Thoracic aorta (tissue), 2 donors: ENCODE results near the gene RNF217. TPM values are rescaled to one million over a fixed set of nuclear protein-coding genes. Genes with fewer than 3 reads are reported as not detected.

Experiments
- ATAC-seq: fragments of 150-250 bp; one replicate; pipeline ENCODE4 v1.8.0; 2017; ENCODE audit warnings: low read depth; ENCODE audit not compliant: insufficient number of reproducible peaks, low FRiP score
- DNase-seq: peaks from one replicate; pipeline ENCODE4 v3.0.0-alpha.2; 2020; ENCODE audit warnings: low spot score
- H3K27ac ChIP-seq, 2 donors: fragments of 200-600 bp; sonication (generic); 1 replicate in 1 of 2; 2 replicates in 1 of 2; pipeline ENCODE4 v1.5.1; 2016; ENCODE audit warnings: mild to moderate bottlenecking in 2 of 2, moderate library complexity in 2 of 2
- H3K27me3 ChIP-seq: fragments of 200-600 bp; sonication (generic); replicated peaks from 2 replicates; pipeline ENCODE4 v1.6.0; 2016; ENCODE audit warnings: mild to moderate bottlenecking; ENCODE audit not compliant: insufficient read depth
- H3K36me3 ChIP-seq: fragments of 200-600 bp; sonication (generic); one replicate; pipeline ENCODE4 v1.5.1; 2016
- H3K4me1 ChIP-seq, 2 donors: fragments of 200-600 bp; sonication (generic); 1 replicate in 1 of 2; 2 replicates in 1 of 2; pipeline versions ENCODE4 v1.5.1 to v1.6.0; 2016; ENCODE audit warnings: low read depth in 2 of 2, mild to moderate bottlenecking in 1 of 2; ENCODE audit not compliant: control insufficient read depth in 1 of 2
- H3K4me3 ChIP-seq: fragments of 200-600 bp; sonication (generic); 2 replicates; pipeline ENCODE4 v1.5.1; 2016; ENCODE audit warnings: mild to moderate bottlenecking
- H3K9me3 ChIP-seq: fragments of 200-600 bp; sonication (generic); 2 replicates; pipeline ENCODE4 v1.5.1; 2016
- CTCF ChIP-seq: fragments of 200-600 bp; sonication (generic); IDR thresholded peaks from one replicate; pipeline ENCODE4 v1.5.1; 2019; ENCODE audit warnings: antibody characterized with exemption
- total RNA-seq, 2 donors: library from RNA; depleted of rRNA; stranded (reverse); fragments of >200 nt; gene quantifications; one replicate each; pipeline versions ENCODE4 v1.1.0 to v1.2.3, GENCODE V29; 2016

Gene RNF217
- total RNA-seq, 2 donors from 2014 or later = 36.3 to 44.2 TPM

- Histone ChIP-seq H3K27ac (no peak overlapping the region), H3K4me3 (no peak overlapping the region), H3K27me3 (no peaks in the 10 kb centered on the region), H3K4me1 (peaks cover 0 to 17% of the 10 kb centered on the region in 2 donors), H3K9me3 (no peaks in the 10 kb centered on the region), H3K36me3 (no peaks in the 10 kb centered on the region)
- DNase-seq = no peak
- ATAC-seq = no peak
- TF ChIP-seq CTCF = no peak
Observed at GRCh38 chr6:125046107-125046925, 84.1 kb downstream of the RNF217 start.

GRCh38 chr6:125048274-125048673, 86.0 kb downstream of the RNF217 start:
- no peaks in the 10 kb centered on the region for H3K36me3 ChIP-seq
- ATAC-seq (no peak), DNase-seq (no peak)
- peaks cover 0 to 13% of the 10 kb centered on the region in 2 donors for H3K4me1 ChIP-seq
- H3K4me3 ChIP-seq = no peak overlapping the region
- no peaks in the 10 kb centered on the region for H3K9me3 ChIP-seq
- no peaks in the 10 kb centered on the region for H3K27me3 ChIP-seq
- H3K27ac ChIP-seq = no peak overlapping the region
- no peak for TF ChIP-seq CTCF

GRCh38 chr6:125050663-125051318, 88.6 kb downstream of the RNF217 start:
- no peak for ATAC-seq
- peaks cover 0 to 13% of the 10 kb centered on the region in 2 donors for H3K4me1 ChIP-seq
- no peak for TF ChIP-seq CTCF
- DNase-seq = no peak
- no peaks in the 10 kb centered on the region for H3K36me3 ChIP-seq
- H3K27ac ChIP-seq = no peak overlapping the region
- no peak overlapping the region for H3K4me3 ChIP-seq
- H3K9me3 ChIP-seq = no peaks in the 10 kb centered on the region
- H3K27me3 ChIP-seq = no peaks in the 10 kb centered on the region

- no peaks in the 10 kb centered on the region for H3K9me3 ChIP-seq
- no peak for ATAC-seq
Observed at GRCh38 chr6:125053809-125054208, 91.6 kb downstream of the RNF217 start.

More at GRCh38 chr6:125053809-125054208, 91.6 kb downstream of the RNF217 start:
- no peaks in the 10 kb centered on the region for H3K36me3 ChIP-seq
- TF ChIP-seq CTCF = no peak
- H3K27me3 ChIP-seq = no peaks in the 10 kb centered on the region
- peaks cover 4 to 31% of the 10 kb centered on the region in 2 donors for H3K4me1 ChIP-seq
- no peak overlapping the region for H3K4me3 ChIP-seq
- H3K27ac ChIP-seq = no peak overlapping the region
- no peak for DNase-seq
